Stimulated activated naive CD8-positive, alpha-beta T cell treated with anti-CD3 and anti-CD28 coated beads, Interleukin-15, amount 100 ng/mL, for 72 hours (primary cell): ENCODE results near the gene CGB7.

ENCODE experiments used
- ATAC-seq: fragments of 150-1000 bp; cut with Tn5 transposase; 2 replicates; pipeline ENCODE4 v1.10.0; 2021; ENCODE audit warnings: mild to moderate bottlenecking, moderate library complexity
- DNase-seq, 2 donors: peaks; one replicate each; pipeline ENCODE4 v3.0.0; 2021 to 2022
- H3K27ac Mint-ChIP-seq, 2 donors: one replicate each; pipeline ENCODE4 v1.8.0; 2022; ENCODE audit warnings: mild to moderate bottlenecking in 2 of 2, mixed read lengths in 2 of 2, moderate library complexity in 2 of 2
- H3K27me3 Mint-ChIP-seq: one replicate; pipeline ENCODE4 v1.8.0; 2022; ENCODE audit warnings: mixed read lengths
- H3K4me1 Mint-ChIP-seq: one replicate; pipeline ENCODE4 v1.8.0; 2022; ENCODE audit warnings: mild to moderate bottlenecking, mixed read lengths
- H3K4me3 Mint-ChIP-seq, 2 donors: one replicate each; pipeline ENCODE4 v1.8.0; 2022; ENCODE audit warnings: mild to moderate bottlenecking in 2 of 2, mixed read lengths in 2 of 2, moderate library complexity in 1 of 2
- H3K9me3 Mint-ChIP-seq, 2 donors: one replicate each; pipeline ENCODE4 v1.8.0; 2022; ENCODE audit warnings: mixed read lengths in 2 of 2

CGB7 gene

DNA sequence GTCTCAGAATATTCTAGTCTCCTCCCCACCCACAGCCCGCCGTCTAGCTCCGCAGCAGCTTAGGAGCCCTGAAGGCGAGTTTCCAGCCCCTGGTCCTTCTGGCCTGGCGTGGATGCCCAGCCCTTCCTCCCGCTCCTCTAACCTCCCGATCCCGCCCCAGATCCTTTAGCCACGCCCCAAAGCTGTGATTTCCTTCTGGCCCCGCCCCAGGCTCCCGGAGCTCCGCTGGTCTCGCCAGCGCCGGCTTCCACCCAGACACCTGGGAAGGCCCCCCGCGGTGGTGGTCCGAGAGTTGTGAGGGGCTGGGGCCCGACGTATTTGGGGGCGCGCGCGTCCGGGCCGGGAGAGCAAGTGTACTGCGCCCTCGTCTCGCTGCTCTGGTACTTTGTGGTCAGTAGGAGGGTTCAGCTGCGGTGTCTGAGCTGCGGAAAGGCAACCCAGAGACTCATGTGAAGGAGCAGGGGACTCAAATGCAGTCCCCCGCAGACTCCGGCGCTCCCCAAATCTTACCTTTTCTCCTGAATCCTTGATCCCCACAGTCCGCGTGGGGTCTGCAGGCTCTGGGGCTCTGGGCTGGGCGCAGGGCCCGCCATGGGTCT is at the start of gene CGB7:
TSS of gene CGB7 (minus strand) at position 114 of the 599 bp plus-strand sequence. CDS start 2,374 bp downstream, outside the sequence.
- H3K27me3 Mint-ChIP-seq = peaks cover 73% of the 10 kb centered on the region
- no peaks in the 10 kb centered on the region for H3K9me3 Mint-ChIP-seq
- peak in 1 of 2 donors; percentile 23 for DNase-seq
- no peak within 1 kb of the TSS for H3K27ac Mint-ChIP-seq
- peak within 1 kb of the TSS; percentile 78 to 85 for H3K4me3 Mint-ChIP-seq
- H3K4me1 Mint-ChIP-seq = peaks cover 25% of the 10 kb centered on the region
- no peak for ATAC-seq

- peak overlapping the region in 1 of 2 donors; percentile 91 for H3K27ac Mint-ChIP-seq
- H3K4me3 Mint-ChIP-seq = peak overlapping the region in 1 of 2 donors; percentile 39
- DNase-seq (peak; percentile 57 to 65), ATAC-seq (peak; percentile 75)
- H3K4me1 Mint-ChIP-seq = peaks cover 30% of the 10 kb centered on the region
- H3K27me3 Mint-ChIP-seq = no peaks in the 10 kb centered on the region
- no peaks in the 10 kb centered on the region for H3K9me3 Mint-ChIP-seq
Measured at GRCh38 chr19:49106648-49107135, 49.1 kb upstream of the CGB7 start.

GRCh38 chr19:49104229-49104864 is 46.8 kb upstream of the CGB7 start:
- peak; percentile 3 for ATAC-seq
- no peak for DNase-seq
- Mint-ChIP-seq H3K9me3 (no peaks in the 10 kb centered on the region), H3K4me3 (no peak overlapping the region), H3K4me1 (peaks cover 30% of the 10 kb centered on the region), H3K27me3 (no peaks in the 10 kb centered on the region), H3K27ac (peak overlapping the region; percentile 16 to 41)

- no peaks in the 10 kb centered on the region for H3K9me3 Mint-ChIP-seq
- H3K4me1 Mint-ChIP-seq = peaks cover 24% of the 10 kb centered on the region
- H3K27ac Mint-ChIP-seq = no peak overlapping the region
- H3K27me3 Mint-ChIP-seq = no peaks in the 10 kb centered on the region
- ATAC-seq (no peak), DNase-seq (no peak)
- H3K4me3 Mint-ChIP-seq = no peak overlapping the region
Measured at GRCh38 chr19:49103331-49104085, 46.0 kb upstream of the CGB7 start.

DNA sequence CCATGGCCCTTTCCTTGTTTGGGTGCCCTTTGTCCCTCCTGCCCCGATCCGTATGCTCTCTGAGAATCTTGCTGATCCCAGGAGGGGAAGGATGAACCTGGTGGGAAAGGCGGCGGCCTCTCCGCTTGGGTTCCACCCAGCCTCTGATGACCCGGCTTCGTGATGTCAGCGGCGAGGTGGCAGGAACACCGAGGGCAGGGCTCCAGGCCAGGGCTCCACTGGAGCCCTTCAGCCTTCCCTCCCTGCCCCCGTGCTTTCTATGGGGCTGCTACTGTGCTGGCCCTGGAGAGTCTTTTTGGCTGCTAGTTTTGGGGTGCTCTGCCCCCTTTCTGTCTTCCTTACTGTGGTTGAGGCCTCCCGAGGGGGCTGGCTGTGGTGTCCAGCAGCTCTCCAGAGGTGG is 44.8 kb upstream of the CGB7 start:
- Mint-ChIP-seq H3K4me3 (no peak overlapping the region), H3K4me1 (peaks cover 22% of the 10 kb centered on the region), H3K27me3 (no peaks in the 10 kb centered on the region), H3K9me3 (no peaks in the 10 kb centered on the region), H3K27ac (peak overlapping the region in 1 of 2 donors; percentile 86)
- ATAC-seq (no peak), DNase-seq (no peak)

- Mint-ChIP-seq H3K27me3 (no peaks in the 10 kb centered on the region), H3K4me3 (no peak overlapping the region), H3K9me3 (no peaks in the 10 kb centered on the region), H3K4me1 (peaks cover 13% of the 10 kb centered on the region), H3K27ac (peak overlapping the region in 1 of 2 donors; percentile 0)
- ATAC-seq = no peak
- no peak for DNase-seq
Measured at GRCh38 chr19:49101160-49101559, 43.6 kb upstream of the CGB7 start.

DNA sequence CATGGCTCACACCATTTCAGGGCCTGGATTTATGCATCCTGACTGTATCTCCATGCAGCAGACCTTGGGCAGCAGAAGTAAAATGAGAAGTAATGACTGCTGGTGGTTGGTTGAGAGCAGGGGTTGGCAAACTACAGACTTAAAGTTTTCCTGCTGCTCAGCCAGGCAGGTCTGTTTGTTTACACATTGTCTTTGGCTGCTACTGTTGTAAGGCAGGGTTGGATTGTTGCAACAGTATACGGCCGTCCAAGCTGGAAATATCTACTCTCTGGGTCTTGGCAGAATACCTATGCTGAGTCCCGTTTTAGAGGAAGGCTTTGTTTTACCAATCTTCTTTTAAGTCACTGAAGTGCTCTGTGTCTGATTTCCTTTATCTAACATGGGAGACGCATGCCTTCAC is 41.2 kb upstream of the CGB7 start:
- H3K27ac Mint-ChIP-seq = no peak overlapping the region
- H3K4me3 Mint-ChIP-seq = no peak overlapping the region
- DNase-seq = no peak

DNA sequence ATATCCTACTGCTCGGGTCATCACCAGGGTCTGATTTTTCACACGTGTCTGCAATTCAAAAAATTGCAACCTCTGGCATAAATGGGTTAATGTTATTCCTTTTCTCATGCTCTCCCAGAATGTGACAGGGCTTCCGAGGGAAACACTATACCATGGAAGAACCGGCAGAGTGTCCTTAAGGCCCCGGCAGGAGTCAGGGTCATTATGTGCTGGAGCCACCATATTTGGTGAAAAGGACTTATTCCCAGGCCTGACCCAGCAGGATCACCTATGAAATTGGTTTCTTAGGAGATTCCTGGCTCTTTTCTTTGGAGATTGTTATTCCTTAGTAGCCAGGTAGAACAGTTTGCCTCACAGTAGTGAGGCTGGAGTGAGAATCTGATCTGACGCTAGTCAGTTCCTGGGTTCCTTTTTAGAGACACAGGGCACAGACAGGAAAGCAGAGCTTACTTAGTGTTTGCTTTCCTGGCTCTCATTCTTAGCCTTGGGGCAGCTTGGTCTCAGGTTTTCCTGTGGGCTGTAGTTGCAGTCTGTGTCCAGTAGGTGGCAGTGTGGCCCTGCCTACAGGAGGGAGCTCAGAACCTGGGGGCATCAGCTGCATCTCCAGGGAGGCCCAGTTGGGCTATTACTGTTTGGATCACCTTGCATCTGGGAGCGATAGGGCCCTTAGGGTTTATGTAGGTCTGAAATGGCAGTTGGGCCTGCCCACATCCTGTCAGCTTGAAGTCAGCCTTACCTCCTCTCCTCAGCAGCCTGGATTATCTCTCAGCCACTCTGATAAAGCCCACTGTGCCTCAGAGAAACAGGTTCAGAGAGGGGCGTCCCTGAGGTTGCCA is 40.1 kb upstream of the CGB7 start:
- Mint-ChIP-seq H3K9me3 (no peaks in the 10 kb centered on the region), H3K4me3 (no peak overlapping the region), H3K4me1 (peaks cover 8% of the 10 kb centered on the region), H3K27me3 (no peaks in the 10 kb centered on the region), H3K27ac (peak overlapping the region in 1 of 2 donors; percentile 48)
- ATAC-seq = peak; percentile 91
- DNase-seq = peak; percentile 77 to 79

More for the DNA sequence above, 41.2 kb upstream of the CGB7 start:
- no peak for ATAC-seq
- H3K27me3 Mint-ChIP-seq = no peaks in the 10 kb centered on the region
- no peaks in the 10 kb centered on the region for H3K9me3 Mint-ChIP-seq
- H3K4me1 Mint-ChIP-seq = peaks cover 5% of the 10 kb centered on the region

- no peaks in the 10 kb centered on the region for H3K27me3 Mint-ChIP-seq
- H3K27ac Mint-ChIP-seq = peak overlapping the region in 1 of 2 donors; percentile 76
- H3K9me3 Mint-ChIP-seq = no peaks in the 10 kb centered on the region
- ATAC-seq = no peak
- peaks cover 30% of the 10 kb centered on the region for H3K4me1 Mint-ChIP-seq
- no peak overlapping the region for H3K4me3 Mint-ChIP-seq
- DNase-seq = no peak
Measured at GRCh38 chr19:49094505-49095482, 37.2 kb upstream of the CGB7 start.

DNA sequence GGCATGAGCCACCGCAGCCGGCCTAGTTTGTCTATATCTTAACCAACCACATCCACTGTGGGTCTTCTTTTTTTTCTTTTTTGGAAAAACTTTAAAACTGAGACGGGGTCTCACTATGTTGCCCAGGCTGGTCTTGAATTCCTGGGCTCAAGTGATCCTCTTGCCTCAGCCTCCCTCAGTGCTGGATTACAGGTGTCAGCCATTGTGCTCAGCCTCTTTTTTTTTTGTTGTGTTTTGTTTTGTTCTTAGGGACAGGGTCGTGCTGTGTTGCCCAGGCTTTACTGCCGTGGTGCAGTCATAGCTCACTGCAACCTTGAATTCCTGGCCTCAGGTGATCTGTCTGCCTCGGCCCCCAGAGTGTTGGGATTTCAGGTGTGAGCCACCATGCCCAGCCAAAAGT is 35.1 kb upstream of the CGB7 start:
- Mint-ChIP-seq H3K4me1 (peaks cover 42% of the 10 kb centered on the region), H3K9me3 (no peaks in the 10 kb centered on the region), H3K4me3 (no peak overlapping the region), H3K27ac (peak overlapping the region in 1 of 2 donors; percentile 54), H3K27me3 (no peaks in the 10 kb centered on the region)
- DNase-seq (no peak), ATAC-seq (no peak)

DNA sequence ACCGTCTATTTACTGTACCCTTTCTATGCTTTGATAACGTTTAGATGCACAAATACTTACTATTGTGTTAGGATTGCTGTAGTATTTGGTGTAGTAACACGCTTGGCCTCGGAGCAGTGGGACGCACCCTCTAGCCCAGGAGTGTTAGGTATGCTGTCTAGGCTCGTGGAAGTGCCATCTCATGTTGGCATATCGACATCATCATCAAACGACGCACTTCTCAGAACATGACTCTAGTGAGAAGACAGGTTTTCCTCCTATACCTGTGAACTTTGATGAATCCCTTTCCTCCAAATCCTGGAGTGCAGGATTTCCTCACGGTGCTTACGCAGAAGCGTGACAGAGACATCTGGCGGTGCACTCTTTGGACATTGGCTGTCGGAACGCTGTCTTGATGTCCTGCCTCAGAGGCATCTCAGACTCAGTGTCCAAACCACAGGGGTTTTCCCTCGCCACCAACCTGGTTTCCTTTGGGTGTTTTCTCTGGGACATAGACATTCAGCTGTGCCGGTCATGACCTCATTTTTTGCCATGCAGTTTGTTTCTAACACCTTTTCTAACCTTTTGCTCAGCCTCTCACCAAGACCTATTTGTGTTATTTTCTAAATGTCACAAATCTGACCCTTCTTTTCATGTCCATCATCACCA is 34.0 kb upstream of the CGB7 start:
- ATAC-seq = peak; percentile 52
- H3K9me3 Mint-ChIP-seq = no peaks in the 10 kb centered on the region
- DNase-seq = no peak
- H3K27ac Mint-ChIP-seq = peak overlapping the region; percentile 38 to 78
- H3K27me3 Mint-ChIP-seq = no peaks in the 10 kb centered on the region
- no peak overlapping the region for H3K4me3 Mint-ChIP-seq
- H3K4me1 Mint-ChIP-seq = peaks cover 53% of the 10 kb centered on the region

DNA sequence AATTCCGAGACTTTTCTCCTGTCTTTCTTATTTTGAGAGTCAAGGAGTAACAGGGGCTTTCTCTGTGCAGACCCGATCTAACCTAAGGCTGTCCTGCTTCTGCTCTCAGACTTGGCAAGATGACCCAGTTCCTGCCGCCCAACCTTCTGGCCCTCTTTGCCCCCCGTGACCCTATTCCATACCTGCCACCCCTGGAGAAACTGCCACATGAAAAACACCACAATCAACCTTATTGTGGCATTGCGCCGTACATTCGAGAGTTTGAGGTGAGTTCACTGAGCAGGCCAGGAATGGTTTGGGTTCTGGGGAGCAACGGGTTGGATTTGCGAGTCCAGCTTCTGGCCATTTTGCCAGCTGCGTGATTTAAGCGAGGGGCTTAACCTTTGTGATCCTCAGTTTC is 28.7 kb upstream of the CGB7 start:
- H3K27me3 Mint-ChIP-seq = no peaks in the 10 kb centered on the region
- H3K4me3 Mint-ChIP-seq = peak overlapping the region; percentile 98 to 99
- H3K4me1 Mint-ChIP-seq = peaks cover 54% of the 10 kb centered on the region
- ATAC-seq (no peak), DNase-seq (no peak)
- H3K9me3 Mint-ChIP-seq = no peaks in the 10 kb centered on the region
- H3K27ac Mint-ChIP-seq = peak overlapping the region; percentile 97 to 100

DNA sequence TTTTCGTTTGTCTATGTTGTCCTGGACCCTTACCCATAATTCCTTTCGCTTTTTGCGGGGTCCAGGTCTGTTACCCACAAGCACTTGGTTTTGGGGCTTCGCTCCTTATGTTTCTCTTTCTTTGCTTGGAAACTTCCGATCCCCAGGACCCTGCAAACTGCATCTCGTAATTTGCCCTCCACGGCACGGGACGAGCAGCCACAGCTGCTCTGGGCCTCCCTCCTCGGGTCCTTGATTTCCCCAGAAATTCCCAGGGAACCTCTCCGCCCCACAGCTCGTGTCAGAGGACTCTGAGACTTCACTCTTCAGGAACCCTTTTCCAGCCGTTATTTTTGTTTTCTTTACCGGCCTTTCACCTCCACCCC is 28.3 kb upstream of the CGB7 start:
- Mint-ChIP-seq H3K27me3 (no peaks in the 10 kb centered on the region), H3K4me3 (peak overlapping the region; percentile 98 to 99), H3K4me1 (peaks cover 49% of the 10 kb centered on the region)

More for the DNA sequence above, 28.3 kb upstream of the CGB7 start:
- ATAC-seq (no peak), DNase-seq (no peak)
- Mint-ChIP-seq H3K27ac (peak overlapping the region; percentile 97 to 100), H3K9me3 (no peaks in the 10 kb centered on the region)
